Midbrain (tissue), 1 donor: ENCODE results near the gene FAM50B.
"Not testable (repeated sequence)": the region's sequence is repeated elsewhere in the genome, so short reads cannot be mapped to it uniquely, and the experiment has no call there.

Experiments
- DNase-seq: peaks from one replicate; lab custom pipeline; 2025; lab: John Stamatoyannopoulos, UW

The FAM50B gene

DNA sequence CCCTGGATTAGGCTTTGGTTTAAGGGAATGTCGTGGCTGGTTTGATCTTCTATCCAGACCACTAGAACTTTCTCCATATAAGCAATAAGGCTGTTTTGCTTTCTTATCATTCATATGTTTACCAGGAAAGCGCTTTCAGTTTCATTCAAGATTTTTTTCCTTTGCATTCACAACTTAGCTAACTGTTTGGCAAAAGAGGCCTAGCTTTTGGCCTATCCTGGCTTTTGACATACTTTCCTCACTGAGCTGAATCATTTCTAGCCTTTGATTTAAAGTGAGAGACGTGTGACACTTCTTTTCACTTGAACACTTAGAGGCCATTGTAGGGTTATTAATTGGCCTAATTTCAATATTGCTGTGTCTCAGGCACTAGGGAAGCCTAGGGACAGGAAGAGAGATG is 1.7 kb upstream of the FAM50B start:
- no peak for DNase-seq

DNA sequence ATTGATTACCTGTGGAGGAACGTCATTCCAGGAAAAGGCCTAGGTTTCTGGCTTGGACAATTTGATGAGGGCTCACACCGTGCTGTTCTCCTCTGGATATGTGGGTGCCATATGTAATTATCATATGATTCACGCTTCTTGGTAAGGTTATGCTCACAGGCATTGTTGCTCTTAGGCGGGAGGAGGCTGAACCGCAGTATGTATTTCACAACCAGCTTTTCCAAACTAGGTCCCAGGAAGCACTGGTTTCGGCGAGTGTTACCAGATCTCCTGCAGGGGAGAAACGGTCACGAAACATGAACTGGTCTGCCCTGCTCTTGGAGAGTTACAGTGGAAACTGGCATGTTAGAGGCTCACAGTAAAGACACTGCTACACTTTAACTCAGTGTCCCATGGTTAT is 793 bp upstream of the FAM50B start:
- no peak for DNase-seq

DNA sequence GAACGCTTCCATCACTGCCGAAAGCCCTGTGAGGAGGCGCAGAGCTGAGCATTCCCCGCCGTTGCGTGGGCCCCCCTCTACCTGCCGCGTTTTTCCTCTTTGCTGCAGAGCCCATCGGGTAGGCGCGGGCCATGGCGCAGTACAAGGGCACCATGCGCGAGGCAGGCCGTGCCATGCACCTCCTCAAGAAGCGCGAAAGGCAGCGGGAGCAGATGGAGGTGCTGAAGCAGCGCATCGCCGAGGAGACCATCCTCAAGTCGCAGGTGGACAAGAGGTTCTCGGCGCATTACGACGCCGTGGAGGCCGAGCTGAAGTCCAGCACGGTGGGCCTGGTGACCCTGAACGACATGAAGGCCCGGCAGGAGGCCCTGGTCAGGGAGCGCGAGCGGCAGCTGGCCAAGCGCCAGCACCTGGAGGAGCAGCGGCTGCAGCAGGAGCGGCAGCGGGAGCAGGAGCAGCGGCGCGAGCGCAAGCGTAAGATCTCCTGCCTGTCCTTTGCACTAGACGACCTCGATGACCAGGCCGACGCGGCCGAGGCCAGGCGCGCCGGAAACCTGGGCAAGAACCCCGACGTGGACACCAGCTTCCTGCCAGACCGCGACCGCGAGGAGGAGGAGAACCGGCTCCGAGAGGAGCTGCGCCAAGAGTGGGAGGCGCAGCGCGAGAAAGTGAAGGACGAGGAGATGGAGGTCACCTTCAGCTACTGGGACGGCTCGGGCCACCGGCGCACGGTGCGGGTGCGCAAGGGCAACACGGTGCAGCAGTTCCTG is 693 bp downstream of the FAM50B start:
- DNase-seq = no peak

DNA sequence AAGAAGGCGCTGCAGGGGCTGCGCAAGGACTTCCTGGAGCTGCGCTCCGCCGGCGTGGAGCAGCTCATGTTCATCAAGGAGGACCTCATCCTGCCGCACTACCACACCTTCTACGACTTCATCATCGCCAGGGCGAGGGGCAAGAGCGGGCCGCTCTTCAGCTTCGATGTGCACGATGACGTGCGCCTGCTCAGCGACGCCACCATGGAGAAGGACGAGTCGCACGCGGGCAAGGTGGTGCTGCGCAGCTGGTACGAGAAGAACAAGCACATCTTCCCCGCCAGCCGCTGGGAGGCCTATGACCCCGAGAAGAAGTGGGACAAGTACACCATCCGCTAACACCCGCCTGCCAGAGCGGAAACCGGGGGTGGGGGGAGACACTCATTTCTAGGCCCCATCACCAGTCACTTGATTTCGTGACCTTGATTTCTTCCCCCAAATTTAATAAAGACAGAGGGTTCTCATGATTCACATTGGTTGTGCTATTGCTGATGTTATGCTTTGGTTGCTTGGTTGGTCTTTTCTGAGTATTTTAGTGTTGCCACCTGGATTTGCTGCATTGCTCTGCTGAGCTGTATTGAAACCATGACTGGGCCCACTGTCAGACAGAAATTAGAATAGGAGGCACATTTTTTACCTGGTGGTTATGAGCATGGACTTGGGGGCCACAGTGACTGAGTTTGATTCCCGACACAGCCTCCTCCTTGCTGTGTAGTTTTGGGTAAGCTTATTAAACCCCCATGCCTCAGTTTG is 1.5 kb downstream of the FAM50B start:
- no peak for DNase-seq

DNA sequence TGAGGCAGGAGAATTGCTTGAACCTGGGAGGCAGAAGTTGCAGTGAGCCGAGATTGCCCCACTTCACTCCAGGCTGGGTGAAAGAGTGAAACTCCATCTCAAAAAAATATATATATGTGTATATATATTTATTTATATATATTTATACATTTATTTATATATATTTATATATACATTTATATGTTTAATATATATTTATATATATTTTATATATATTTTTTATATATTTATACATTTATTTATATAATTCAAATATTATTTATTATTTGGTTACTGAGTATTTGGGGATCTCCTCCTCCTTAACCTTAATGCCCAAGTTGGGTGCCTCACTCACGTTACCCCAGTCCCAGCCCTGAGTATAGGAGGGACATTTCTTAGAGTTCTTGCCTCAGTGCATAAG is 2.7 kb downstream of the FAM50B start:
- DNase-seq = no peak

DNA sequence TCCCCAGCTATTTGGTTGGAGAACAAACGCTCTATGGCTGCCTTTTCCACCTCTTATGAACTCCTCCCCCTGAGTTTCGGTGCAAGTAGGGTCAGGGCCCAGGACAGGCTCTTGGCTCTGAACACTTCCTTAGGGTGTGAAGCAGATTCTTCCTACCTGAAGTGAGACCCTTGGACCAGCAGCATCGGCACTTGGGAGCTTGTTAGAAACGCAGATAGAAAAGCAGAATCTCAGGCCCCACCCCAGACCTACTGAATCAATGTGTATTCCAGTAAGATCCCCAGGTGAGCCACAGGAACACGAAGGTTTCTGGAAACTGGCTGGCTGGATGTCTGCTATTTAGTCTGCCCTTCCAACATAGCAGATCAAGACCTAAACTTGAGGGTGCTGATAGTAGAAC is 3.2 kb downstream of the FAM50B start:
- DNase-seq = no peak

DNA sequence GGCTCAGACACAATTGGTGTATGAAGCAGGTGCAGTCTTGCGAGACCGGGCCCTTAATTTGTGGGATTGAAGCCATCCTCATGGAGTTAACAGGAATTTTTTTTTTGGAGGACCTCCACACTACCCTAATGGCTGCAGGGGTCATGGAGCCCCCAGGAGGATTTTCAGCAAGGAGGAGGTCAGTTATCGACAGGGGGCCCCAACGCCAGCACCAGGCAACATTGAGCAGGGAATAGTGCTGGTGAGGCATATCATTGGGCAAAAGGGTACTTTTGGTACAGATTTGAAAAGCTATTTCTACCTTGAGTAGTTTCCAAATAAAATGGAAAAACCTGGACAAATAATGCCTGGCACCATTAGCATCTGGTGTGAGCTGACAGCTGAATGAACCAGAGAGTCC is 6.7 kb downstream of the FAM50B start:
- no peak for DNase-seq

DNA sequence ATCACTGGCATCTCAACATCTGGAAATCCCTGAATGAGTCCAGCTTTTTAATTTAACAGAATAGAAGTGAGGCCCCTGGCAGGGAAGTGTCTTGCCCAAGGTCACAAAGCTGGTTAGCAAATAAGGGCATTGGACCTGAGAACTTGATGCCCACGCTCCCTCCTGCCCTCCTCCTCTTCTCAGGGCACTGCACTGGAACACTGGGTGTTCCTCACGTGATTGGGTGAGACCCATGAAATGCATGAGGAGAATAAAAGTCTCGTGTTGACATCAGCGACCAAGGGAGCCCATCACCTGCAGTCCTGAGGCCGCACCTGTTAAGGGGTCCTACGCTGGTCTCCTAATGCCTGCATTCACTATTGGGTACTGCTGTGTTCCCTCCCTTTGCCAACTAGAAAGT is 7.4 kb downstream of the FAM50B start:
- DNase-seq = no peak

DNA sequence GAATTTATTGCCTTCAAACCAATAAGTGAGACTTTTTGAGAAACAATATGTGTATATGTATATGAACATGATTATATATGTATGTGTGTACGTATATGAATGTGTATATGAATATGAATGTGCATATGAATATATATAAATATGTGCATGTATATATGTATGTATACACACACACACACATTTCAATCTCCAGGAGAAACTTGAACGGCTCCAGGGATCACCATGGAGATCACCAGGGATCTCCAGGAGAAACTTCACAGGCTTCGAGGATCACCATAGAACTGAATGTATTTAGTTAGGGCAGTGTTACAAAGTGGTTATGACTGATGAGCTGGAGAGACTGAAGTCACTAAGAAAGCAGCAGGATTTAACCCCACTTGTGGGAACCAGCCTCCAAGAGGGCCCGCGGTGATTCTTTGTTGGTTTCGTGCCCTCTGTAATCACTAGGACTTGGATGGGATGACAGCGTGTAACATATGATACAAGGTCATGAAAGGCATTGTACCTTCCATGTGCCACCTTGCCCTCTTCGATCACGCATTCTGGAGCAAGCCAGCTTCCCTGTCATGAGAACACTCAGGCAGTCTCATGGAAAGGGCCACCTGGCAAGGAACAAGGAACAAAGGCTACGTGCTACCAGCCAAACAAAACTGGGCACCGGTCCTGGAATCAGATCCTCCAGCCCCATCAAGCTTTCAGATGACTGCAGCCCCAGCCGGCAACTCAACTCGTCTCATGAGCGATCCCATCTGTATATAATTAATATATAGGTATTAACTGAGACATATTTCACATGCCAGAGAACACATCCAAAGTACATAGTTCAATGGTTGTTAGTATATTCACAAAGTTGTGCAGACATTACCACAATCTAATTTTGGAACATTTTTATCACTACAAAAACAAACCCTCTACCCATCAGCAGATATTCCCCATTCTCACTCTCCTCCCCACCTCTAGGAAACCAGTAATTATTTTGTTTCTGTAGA is 8.6 kb downstream of the FAM50B start:
- DNase-seq = no peak

DNA sequence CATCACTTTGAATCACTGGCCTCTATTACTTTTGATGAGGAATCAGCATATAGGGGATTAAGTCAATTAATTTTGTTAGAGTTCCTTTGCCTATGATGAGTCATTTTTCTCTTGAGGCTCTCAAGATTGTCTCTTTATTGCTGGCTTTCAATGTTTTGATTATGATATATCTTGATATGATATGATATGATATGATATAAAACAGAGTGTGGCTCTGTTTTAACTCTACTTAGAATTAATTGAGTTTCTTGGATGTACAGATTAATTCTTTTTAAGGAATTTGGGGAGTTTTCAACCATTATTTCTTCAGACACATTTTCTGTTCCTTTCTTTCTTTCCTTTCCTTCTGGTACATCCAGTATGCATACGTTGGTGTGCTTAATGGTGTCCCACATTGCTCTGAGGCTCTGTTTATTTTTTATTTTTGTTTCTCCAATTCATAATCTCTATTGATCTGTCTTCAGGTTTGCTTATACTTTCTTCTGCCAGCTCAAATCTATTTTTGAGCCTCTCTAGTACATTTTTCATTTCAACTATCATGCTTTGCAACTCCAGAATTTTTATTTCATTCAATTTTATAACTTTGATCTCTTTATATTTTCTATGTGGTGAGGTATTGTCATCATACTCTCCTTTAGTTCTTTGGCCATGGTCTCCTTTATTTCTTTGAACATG is 10.8 kb downstream of the FAM50B start:
- DNase-seq = no peak

DNA sequence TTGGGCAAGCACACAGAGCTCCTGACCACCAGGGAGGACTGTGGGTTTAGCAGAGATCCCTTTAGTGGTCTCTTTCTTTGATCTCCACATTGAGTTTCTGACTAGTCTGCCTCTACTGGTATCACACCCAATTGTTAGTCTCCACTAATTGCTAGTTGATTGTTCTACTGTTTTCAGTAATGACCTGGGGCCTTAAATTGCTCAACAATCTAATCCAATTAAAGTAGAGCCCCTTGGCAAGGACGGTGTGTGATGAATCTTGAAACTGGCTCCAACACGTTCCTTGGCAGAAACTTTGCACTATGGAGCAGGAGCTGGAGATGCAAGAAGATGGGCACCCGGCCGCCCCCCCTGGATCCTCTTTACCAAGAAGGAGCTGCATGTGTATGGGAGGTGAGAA is 12.3 kb downstream of the FAM50B start:
- DNase-seq = no peak

DNA sequence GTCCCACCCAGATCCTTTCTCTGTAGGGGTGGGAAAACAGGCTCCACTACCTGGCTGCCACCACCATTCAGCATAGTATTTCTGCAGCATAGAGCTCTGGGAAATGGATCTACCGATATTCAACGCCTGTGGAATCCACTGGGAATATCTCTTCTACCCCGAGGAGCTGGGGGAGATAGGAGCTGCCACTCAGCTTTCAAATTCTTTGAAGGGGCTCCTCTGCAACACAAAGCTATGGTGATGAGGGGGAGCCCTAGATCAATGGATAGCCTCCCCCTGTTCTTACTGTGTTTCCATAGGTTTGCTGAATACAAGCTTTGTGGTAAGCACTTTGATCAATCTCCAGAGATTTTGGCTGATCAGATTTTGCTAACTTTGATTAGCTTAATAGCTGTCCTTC is 12.9 kb downstream of the FAM50B start:
- DNase-seq = no peak

DNA sequence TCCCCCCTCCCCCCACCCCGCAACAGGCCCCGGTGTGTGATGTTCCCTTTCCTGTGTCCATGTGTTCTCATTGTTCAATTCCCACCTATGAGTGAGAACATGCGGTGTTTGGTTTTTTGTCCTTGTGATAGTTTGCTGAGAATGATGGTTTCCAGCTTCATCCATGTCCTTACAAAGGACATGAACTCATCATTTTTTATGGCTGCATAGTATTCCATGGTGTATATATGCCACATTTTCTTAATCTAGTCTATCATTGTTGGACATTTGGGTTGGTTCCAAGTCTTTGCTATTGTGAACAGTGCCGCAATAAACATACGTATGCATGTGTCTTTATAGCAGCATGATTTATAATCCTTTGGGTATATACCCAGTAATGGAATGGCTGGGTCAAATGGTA is 14.1 kb downstream of the FAM50B start:
- not testable (repeated sequence) for DNase-seq

DNA sequence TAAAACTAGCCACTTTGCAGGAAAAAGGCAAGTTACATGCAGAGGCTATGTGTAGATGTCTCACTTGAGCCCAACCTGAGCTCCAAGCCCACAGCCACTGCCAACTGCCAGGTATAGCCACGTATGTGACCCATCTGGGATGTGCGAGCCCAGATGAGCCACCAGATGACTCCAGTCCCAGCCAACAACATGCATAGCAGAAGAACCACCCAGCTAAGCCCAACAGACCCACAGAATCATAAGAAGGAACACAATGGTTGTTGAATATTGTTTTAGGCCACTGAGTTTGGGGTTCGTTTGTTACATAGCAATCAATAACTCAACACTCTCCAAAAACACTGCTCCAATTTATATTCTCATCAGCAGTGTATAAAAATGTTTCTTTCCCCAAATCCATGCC is 16.3 kb downstream of the FAM50B start:
- no peak for DNase-seq

DNA sequence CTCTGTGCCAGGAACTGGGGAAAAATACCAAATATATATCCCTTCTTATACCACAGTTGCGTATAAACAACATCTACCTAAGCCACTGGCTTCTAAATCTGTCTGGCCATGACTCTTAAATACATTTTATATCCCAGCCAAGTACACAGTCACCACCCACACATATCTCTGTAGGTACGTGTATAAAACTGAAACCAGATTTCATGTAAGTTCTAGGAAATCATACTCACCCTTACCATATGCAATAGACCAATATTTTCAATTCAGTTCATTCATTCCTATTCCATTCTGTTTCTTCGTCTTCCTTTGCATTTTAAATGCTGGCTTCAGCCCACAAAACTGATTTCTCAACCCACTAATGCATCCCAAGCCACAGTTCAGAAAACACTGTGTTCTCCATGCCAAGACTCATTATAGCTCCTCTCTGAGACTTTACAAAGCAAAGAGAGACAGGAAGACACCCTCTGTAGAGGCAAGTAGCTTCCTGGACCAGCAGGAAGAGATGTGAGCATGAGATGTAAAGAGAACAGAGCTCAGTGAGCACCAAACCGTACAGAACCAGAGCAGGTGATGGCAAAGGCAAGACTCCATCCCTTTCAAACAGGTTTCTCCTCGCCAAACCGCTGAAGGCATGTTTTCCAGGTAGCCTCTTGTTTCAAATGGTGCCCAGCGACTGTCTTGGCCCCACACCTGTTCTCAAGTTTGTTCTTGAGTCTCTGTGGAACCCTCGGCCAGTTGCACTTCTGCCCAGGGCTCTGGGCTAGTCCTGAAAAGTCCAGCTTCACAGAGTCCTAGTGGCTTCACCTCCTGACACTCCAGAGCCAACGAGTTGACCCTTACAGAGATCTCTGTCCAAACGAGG is 18.7 kb downstream of the FAM50B start:
- DNase-seq = no peak

DNA sequence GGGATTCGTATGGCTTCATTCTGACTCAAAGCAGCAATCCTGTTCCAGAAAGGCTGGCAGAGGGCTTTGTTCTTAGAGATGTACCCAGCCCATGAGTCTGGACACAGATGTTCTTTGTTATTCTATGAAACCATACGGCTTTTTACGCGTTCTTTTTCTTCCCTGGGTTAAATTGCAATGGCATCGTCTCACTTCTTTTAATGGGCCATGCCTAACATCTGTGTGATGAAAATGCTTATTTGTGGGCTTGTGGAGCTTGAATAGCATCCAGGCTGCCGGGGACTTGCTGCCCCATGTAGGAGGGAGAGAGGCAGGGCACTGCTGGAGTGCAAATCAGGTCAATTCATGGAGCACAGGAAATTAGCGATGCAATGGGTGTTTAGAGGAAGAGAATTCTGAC is 19.4 kb downstream of the FAM50B start:
- peak; percentile 47 for DNase-seq

DNA sequence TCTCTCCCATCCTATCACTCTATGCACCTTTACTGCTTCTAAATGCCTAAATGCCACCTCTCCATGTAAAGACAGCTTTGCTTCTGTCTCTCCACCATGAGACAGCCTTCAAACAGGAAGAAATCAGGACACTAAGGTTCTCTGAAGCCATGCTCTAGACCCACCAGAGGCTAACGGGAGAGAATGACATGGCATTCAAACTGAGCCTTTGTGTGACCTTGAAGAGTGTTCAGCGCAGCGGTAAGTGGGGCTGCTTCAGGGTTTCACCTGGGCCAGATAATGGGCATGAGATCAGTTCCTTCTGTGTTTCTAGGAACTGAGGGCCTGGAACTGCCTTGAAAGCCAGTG is 20.1 kb downstream of the FAM50B start:
- no peak for DNase-seq

DNA sequence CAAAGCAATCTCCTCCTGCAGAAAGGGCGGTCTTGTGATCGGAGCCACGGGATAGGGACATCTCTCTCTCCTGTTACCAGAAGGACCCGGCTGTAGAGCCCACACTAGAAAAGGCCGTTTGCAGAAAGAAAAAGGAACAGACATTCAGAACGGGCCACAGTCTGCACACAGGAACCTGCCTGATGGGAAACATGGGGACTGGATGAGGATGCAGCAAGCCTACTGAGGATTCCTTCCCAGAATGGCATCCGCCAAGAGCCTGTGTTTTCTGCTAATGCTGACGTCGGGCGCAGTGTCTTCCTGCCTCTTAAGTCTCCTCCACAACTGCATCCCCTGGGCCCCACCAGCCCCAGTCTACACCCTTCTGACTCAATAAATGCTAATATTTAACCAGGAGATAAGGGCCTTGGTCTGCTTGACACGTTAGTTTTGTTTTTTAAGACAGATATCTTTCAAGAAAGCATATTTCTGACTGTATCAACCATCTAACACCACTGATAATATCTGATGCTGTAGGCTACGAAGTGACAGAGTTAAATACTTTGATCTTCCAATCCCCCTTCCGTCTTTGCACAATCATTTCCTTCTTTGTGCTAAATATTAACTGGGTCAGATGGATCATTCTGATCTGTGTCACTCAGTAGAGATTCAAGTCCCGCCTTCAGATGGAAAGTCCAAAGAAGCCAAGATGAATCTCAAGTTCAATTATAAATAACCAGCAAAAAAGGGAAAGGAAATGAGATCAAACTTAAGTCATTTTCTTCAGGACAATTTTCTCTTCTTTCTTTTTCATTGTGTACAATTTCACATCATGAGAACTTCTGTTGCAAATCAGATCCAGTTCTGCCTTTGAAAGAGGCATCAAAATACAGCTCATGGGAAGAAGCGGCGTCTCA is 20.7 kb downstream of the FAM50B start:
- DNase-seq = no peak

DNA sequence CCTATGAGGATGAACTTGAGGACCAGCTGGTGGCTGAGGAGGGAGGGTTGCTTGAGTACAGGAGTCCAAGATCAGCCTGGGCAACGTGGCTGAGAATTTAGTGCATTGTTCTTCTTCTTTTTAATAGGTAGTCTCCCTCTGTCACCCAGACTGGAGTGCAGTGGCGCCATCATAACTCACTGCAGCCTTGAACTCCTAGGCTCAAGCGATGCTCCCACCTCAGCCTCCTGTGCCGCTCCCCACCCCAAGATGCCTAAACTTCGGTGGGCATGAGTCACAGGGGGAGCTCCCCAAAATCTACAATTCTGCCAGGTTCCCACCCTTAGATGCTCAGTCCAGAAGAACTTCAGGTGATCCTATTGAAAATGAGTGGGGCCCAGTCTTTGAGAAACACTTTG is 21.4 kb downstream of the FAM50B start:
- DNase-seq = no peak

DNA sequence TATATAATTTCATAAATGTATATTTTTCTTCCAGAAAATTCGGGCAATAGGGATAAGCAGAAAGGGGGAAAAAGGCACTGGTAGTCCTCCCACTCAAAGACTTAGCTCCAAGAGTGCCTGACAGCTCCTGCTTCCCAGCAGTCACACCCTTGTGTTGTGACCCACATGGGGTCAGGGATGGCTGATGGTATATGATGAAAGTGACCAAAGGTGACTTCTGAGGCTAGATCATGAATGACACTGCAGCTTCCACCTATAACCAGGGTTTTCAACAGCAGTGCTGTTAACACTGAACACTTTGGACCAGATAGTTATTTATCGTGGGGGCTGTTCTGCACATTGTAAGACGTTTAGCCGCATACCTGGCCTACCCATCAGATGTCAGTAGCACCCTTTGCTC is 22.3 kb downstream of the FAM50B start:
- no peak for DNase-seq
